Ascending aorta (tissue), 2 donors: ENCODE measurements around the gene UBE2D4. TPM values are rescaled to one million over a fixed set of nuclear protein-coding genes. Genes with fewer than 3 reads are reported as not detected.

Experiments used
- DNase-seq, 2 donors: peaks; one replicate each; pipeline ENCODE4 v3.0.0-alpha.2; 2019; ENCODE audit warnings: low spot score in 2 of 2
- H3K27ac ChIP-seq, 2 donors: fragments of 200-600 bp; sonication (generic); one replicate each; pipeline ENCODE4 v1.5.1; 2016 to 2017; ENCODE audit warnings: mild to moderate bottlenecking in 1 of 2
- H3K27me3 ChIP-seq: fragments of 200-600 bp; sonication (generic); one replicate; pipeline ENCODE4 v1.5.1; 2017
- H3K36me3 ChIP-seq, 2 donors: fragments of 200-600 bp; sonication (generic); one replicate each; pipeline ENCODE4 v1.5.1; 2016
- H3K4me1 ChIP-seq, 2 donors: fragments of 200-600 bp; sonication (generic); one replicate each; pipeline ENCODE4 v1.5.1; 2016 to 2017; ENCODE audit warnings: mild to moderate bottlenecking in 1 of 2
- H3K4me3 ChIP-seq, 2 donors: fragments of 200-600 bp; sonication (generic); one replicate each; pipeline ENCODE4 v1.5.1; 2016 to 2017; ENCODE audit warnings: mild to moderate bottlenecking in 1 of 2
- H3K9me3 ChIP-seq, 2 donors: fragments of 200-600 bp; sonication (generic); one replicate each; pipeline ENCODE4 v1.5.1; 2016
- intact Hi-C: fragments of 100-400 bp; cut with DNase I; formaldehyde crosslinking; loops from one replicate; pipeline ENCODE4 v1.15.1; 2023
- total RNA-seq: library from RNA; depleted of rRNA; stranded (reverse); fragments of >200 nt; gene quantifications from one replicate; pipeline ENCODE4 v1.1.0, GENCODE V29; 2016
- TF ChIP-seq, protein P1 (sequence below), 3 experiments: fragments of 200-600 bp in 2 of 3; fragments of 450-650 bp in 1 of 3; sonication (generic) in 2 of 3; IDR thresholded peaks; one replicate each; pipeline ENCODE4 v1.5.1; 2016 to 2019; ENCODE audit warnings: antibody characterized with exemption in 3 of 3, mild to moderate bottlenecking in 1 of 3, moderate library complexity in 1 of 3

UBE2D4 gene
- total RNA-seq, 1 donor from 2014 or later = 13.1 TPM

DNA sequence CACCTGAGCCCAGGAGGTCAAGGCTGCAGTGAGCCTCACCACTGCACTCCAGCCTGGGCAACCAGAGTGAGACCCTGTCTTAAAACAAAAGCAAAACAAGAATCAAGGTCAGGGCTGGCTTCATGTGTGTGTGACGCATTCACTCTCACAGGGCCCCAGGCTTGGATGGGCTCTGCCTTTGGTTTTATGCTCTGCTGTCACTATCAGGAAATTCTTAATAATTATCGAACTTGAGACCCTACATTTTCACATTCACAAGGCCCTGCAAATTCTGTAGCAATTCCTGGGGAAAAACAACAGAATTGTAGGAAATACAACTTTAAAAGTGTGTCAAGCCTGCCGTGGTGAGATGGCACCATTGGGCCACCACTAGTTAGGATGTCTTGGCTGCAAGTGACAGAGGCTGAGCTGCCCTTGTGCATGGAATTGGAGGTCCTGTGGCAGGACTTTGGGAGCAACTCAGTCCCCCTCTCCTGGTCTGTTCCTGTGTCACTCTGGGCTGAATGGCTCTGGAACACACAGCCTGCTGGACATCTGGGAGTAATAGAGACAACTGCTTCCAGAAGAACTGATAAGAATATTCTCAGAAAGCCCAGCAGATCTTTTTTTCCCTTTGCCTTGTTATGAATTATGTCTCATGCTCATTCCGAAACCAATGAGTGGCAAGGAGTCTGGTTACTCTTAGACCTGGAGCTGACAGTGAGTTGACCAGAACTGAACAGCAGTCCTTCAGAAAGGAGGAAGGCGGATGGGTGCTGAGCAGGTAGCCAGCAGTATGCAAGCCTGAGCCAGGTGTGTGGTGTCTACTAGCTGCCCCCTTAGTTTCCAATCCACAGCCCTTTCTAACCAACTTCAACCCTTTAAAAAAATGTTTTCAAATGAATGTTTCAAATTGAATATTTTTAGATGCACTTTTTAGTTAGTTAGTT is 3.6 kb downstream of the UBE2D4 start:
- peak in 1 of 2 donors; percentile 25 for DNase-seq

DNA sequence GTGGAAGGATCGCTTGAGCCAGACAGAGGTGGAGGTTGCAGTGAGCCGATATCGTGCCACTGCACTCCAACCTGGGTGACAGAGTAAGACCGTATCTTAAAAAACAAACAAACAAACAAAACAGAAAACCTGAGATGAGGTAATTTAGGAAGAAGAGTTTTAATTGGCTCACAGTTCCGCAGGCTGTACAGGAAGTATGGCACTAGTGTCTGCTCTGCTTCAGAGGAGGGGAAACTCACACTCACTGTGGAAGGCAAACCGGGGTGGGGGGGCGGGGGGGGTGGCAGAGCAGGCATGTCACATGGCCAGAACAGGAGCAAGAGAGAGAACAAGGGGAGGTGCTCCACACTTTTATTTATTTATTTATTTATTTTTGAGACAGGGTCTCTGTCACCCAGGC is 5.1 kb downstream of the UBE2D4 start:
- Histone ChIP-seq H3K4me3 (no peak overlapping the region), H3K36me3 (no peaks in the 10 kb centered on the region), H3K4me1 (no peaks in the 10 kb centered on the region), H3K27ac (no peak overlapping the region), H3K9me3 (no peaks in the 10 kb centered on the region), H3K27me3 (no peaks in the 10 kb centered on the region)
- peak in 1 of 2 donors; percentile 11 for DNase-seq
- intact Hi-C loops = no loop called here
- TF ChIP-seq, protein P1, sequence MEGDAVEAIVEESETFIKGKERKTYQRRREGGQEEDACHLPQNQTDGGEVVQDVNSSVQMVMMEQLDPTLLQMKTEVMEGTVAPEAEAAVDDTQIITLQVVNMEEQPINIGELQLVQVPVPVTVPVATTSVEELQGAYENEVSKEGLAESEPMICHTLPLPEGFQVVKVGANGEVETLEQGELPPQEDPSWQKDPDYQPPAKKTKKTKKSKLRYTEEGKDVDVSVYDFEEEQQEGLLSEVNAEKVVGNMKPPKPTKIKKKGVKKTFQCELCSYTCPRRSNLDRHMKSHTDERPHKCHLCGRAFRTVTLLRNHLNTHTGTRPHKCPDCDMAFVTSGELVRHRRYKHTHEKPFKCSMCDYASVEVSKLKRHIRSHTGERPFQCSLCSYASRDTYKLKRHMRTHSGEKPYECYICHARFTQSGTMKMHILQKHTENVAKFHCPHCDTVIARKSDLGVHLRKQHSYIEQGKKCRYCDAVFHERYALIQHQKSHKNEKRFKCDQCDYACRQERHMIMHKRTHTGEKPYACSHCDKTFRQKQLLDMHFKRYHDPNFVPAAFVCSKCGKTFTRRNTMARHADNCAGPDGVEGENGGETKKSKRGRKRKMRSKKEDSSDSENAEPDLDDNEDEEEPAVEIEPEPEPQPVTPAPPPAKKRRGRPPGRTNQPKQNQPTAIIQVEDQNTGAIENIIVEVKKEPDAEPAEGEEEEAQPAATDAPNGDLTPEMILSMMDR (IDR thresholded peaks at IDR 0.05) = no peak

More for the DNA sequence above, 3.6 kb downstream of the UBE2D4 start:
- Histone ChIP-seq H3K27ac (no peak overlapping the region), H3K36me3 (no peaks in the 10 kb centered on the region), H3K4me3 (no peak overlapping the region), H3K4me1 (peaks cover 0 to 7% of the 10 kb centered on the region in 2 donors), H3K9me3 (no peaks in the 10 kb centered on the region), H3K27me3 (no peaks in the 10 kb centered on the region)
- intact Hi-C loops = loop anchor here (10.0 kb wide), 1 partner anchor 675 kb away; the partner anchor contains the start of gene OGDH
- TF ChIP-seq, protein P1 (IDR thresholded peaks at IDR 0.05) = no peak

DNA sequence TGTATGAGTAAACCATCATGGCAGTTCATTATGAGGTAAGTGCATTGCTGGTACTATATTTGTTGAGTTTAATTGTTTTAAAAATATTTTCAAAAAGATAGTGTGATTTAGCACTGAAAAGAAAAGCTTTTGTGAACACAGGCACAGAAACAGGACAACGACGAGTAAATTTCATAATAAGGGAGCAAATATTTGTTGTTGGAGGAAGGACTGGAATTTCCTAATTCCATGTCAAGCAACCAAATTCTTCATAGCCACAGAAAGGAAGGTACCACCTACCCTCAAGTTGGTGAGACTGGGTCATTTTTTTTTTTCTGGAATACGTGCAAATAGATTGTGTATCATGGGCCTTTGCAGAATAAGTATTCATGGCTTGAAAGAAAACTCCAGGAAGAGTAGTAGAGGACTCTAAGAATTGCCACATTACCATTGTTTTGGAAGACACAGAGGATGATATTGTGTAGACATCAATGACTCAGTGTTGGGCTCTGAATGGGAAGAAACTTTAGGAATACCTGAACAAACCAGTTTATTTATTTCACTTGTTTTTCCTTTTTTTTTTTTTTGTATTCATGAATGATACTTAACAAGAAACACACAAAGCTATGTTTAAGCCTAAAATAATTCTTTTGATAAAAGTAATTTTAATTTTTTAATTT is 7.8 kb downstream of the UBE2D4 start:
- TF ChIP-seq, protein P1 (IDR thresholded peaks at IDR 0.05) = no peak
- Histone ChIP-seq H3K4me1 (no peaks in the 10 kb centered on the region), H3K27ac (no peak overlapping the region), H3K27me3 (no peaks in the 10 kb centered on the region), H3K36me3 (no peaks in the 10 kb centered on the region), H3K9me3 (no peaks in the 10 kb centered on the region), H3K4me3 (no peak overlapping the region)
- intact Hi-C loops = no loop called here
- no peak for DNase-seq

DNA sequence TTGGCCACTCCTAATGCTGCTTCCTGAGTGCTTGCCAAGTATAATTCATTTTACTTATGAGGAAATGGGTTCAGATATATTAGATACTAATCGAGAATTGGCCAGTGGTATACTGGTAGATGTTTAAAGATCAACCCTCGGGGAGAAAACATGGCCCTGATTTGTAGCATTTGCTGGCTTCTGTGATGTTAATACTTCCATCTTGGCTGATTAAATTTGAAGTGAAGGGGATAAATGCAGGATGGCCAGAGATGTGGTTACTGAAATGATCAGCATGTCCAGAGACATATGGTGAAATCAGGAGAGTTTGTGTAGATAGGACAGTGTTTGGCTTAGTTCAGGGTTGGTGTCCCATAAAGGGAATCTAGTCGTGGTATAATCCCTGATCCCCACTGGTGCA is 11.2 kb downstream of the UBE2D4 start:
- Histone ChIP-seq H3K4me1 (no peaks in the 10 kb centered on the region), H3K27me3 (no peaks in the 10 kb centered on the region), H3K27ac (no peak overlapping the region), H3K4me3 (no peak overlapping the region), H3K9me3 (no peaks in the 10 kb centered on the region), H3K36me3 (no peaks in the 10 kb centered on the region)
- TF ChIP-seq, protein P1 (IDR thresholded peaks at IDR 0.05) = no peak
- intact Hi-C loops = no loop called here
- peak in 1 of 2 donors; percentile 1 for DNase-seq

DNA sequence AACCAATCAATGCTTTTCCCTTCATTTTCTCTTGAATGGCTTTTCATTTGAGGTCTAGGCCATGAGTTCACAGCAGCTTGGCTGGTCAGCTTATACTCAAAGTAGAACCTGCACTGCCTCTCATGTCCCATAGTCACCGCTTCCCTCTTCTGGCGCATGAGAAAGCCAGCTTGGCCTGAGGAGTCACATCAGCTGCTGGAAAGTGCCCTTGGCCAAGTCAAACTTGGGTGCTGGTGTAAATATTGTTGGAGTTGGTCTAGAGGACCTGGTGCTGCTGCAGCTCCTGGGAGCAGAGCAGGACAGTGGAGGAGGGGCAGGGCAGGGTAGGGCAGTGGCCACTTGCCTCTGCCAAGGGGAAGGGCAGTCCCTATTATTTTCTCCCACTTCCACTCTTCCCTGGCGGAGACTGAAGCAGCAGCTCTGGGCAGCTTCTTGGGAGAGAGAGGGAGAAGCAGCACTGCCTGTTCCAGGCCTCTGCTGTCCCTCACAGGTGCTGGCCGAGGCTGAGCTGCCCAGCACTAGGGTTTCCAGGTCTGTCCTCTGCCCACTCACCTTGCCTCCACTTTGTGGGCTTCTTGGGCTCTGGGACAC is 12.8 kb downstream of the UBE2D4 start:
- no peaks in the 10 kb centered on the region for H3K27me3 ChIP-seq
- TF ChIP-seq, protein P1 (IDR thresholded peaks at IDR 0.05) = no peak
- peak in 1 of 2 donors; percentile 60 for DNase-seq
- intact Hi-C loops = no loop called here
- peaks cover 3 to 11% of the 10 kb centered on the region in 2 donors for H3K36me3 ChIP-seq
- H3K4me1 ChIP-seq = no peaks in the 10 kb centered on the region
- no peaks in the 10 kb centered on the region for H3K9me3 ChIP-seq
- no peak overlapping the region for H3K4me3 ChIP-seq
- no peak overlapping the region for H3K27ac ChIP-seq
